Activated CD4-positive, alpha-beta memory T cell treated with anti-CD3 and anti-CD28 coated beads for 36 hours (primary cell): ENCODE results near the gene KRTAP10-6. TPM values are rescaled to one million over a fixed set of nuclear protein-coding genes. Genes with fewer than 3 reads are reported as not detected.
"Not testable (repeated sequence)": the region's sequence is repeated elsewhere in the genome, so short reads cannot be mapped to it uniquely, and the experiment has no call there.

Experiments
- CTCF ChIA-PET: fragments of 350-600 bp; sonication (Branson Sonifier 250); formaldehyde crosslinking; loops from one replicate; lab custom pipeline; 2021; ENCODE audit warnings: antibody characterized with exemption, inconsistent platforms; lab: Charles Lee
- POLR2A ChIA-PET: fragments of 350-600 bp; sonication (Branson Sonifier 250); formaldehyde crosslinking; loops from one replicate; lab custom pipeline; 2021; ENCODE audit warnings: antibody characterized with exemption; lab: Charles Lee
- DNase-seq: peaks from one replicate; pipeline ENCODE4 v3.0.0-alpha.2; 2020
- H3K27ac Mint-ChIP-seq: one replicate; pipeline ENCODE4 v1.8.0; 2021; ENCODE audit warnings: mixed read lengths
- H3K27me3 Mint-ChIP-seq: one replicate; pipeline ENCODE4 v1.8.0; 2021; ENCODE audit warnings: mixed read lengths
- H3K36me3 Mint-ChIP-seq: one replicate; pipeline ENCODE4 v1.8.0; 2021; ENCODE audit warnings: mixed read lengths
- H3K4me1 Mint-ChIP-seq: one replicate; pipeline ENCODE4 v1.8.0; 2021; ENCODE audit warnings: low read depth, mixed read lengths
- H3K4me3 Mint-ChIP-seq: one replicate; pipeline ENCODE4 v1.8.0; 2021; ENCODE audit warnings: mild to moderate bottlenecking, mixed read lengths
- H3K9me3 Mint-ChIP-seq: one replicate; pipeline ENCODE4 v1.8.0; 2021; ENCODE audit warnings: mixed read lengths
- intact Hi-C: fragments of 100-400 bp; cut with micrococcal nuclease; formaldehyde crosslinking; loops from one replicate; pipeline ENCODE4 v1.15.1; 2023
- total RNA-seq, 2 experiments: library from RNA; stranded (reverse); gene quantifications; one replicate each; pipeline ENCODE4 v1.2.3, GENCODE V29; 2021

The KRTAP10-6 gene
- not detected for total RNA-seq

- ChIA-PET POLR2A (no interaction called here), CTCF (no interaction called here)
- Mint-ChIP-seq H3K27me3 (peaks cover 5% of the 10 kb centered on the region), H3K4me1 (no peaks in the 10 kb centered on the region), H3K36me3 (no peaks in the 10 kb centered on the region), H3K4me3 (no peak within 1 kb of the TSS), H3K9me3 (no peaks in the 10 kb centered on the region), H3K27ac (no peak within 1 kb of the TSS)
- intact Hi-C loops = no loop called here
- DNase-seq = no peak
Observed at GRCh38 chr21:44592446-44593311, at the start of gene KRTAP10-6. TSS of gene KRTAP10-6 (minus strand) at chr21:44592505. CDS start at chr21:44592484, 21 bp downstream.

DNA sequence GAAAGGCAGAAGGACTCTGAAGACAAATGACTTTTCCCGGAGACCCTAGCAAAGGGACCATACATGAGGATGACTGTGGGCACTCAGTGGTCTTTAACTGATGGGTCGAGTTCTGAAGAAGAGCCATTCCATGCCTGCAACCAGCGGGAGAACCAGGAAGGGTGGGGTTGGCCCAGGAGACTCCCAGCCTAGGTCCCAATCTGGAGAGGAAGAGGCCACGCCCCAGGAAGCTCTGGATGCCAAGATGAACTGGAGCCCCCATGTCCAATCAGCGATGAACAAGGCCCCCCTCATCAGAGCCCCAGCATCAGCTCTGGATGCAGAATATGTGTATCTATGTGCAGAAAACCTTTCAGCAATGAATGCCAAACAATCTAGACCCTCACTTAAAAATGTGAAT is 48.5 kb upstream of the KRTAP10-6 start:
- H3K36me3 Mint-ChIP-seq = peaks cover 14% of the 10 kb centered on the region
- CTCF ChIA-PET = no interaction called here
- POLR2A ChIA-PET = no interaction called here
- DNase-seq = no peak
- H3K9me3 Mint-ChIP-seq = peaks cover 35% of the 10 kb centered on the region
- H3K4me1 Mint-ChIP-seq = no peaks in the 10 kb centered on the region
- intact Hi-C loops = no loop called here
- no peak overlapping the region for H3K4me3 Mint-ChIP-seq
- peaks cover 5% of the 10 kb centered on the region for H3K27me3 Mint-ChIP-seq
- H3K27ac Mint-ChIP-seq = no peak overlapping the region

GRCh38 chr21:44639331-44639655 is 47.0 kb upstream of the KRTAP10-6 start:
- CTCF ChIA-PET = no interaction called here
- Mint-ChIP-seq H3K27ac (no peak overlapping the region), H3K9me3 (peaks cover 27% of the 10 kb centered on the region), H3K27me3 (peaks cover 5% of the 10 kb centered on the region), H3K36me3 (peaks cover 6% of the 10 kb centered on the region), H3K4me1 (no peaks in the 10 kb centered on the region), H3K4me3 (no peak overlapping the region)
- DNase-seq = no peak
- POLR2A ChIA-PET = no interaction called here
- intact Hi-C loops = no loop called here

DNA sequence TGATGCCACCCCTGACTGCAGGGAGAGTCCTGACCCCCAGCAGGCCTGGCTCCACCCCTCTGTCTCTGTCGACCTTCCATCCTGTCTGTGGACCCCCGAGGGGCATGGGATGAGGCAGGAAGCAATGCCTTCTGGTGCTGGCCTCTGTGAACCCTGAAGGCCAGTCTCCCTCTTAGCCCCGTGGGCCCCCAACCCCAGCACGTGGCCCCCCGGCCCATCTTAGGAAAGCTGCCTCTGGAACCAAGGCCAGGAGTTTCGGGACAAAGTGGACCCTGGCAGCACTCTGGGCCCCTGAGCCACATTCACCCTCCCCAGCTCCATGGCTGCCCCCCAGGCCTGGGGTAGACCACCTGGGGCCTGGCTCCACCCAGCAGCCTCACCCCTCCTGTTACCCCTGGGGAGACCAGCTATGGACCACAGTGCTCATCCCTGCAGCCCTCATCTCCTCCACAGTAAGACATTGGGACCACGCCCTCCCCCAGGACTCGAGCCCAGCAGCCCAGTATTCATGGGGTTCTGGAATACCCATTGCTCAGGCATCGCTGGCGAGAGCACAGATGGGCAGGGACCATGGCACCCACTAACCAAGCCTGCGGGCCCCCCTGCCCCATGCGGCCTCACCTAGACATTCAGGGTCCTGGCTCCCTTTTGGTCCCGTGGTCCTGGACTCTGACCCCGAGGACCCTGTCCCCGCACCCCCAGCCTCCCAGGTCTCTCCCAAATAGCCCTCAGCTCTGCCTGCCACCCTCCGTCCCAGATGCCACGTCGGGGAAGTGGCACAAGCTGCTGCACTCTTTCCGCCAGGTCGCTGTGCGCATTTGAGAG is 46.4 kb upstream of the KRTAP10-6 start:
- peaks cover 21% of the 10 kb centered on the region for H3K9me3 Mint-ChIP-seq
- H3K27ac Mint-ChIP-seq, DNase-seq, POLR2A ChIA-PET, intact Hi-C loops, CTCF ChIA-PET, H3K4me3 Mint-ChIP-seq, H3K4me1 Mint-ChIP-seq, H3K36me3 Mint-ChIP-seq, H3K27me3 Mint-ChIP-seq: not testable (repeated sequence)

DNA sequence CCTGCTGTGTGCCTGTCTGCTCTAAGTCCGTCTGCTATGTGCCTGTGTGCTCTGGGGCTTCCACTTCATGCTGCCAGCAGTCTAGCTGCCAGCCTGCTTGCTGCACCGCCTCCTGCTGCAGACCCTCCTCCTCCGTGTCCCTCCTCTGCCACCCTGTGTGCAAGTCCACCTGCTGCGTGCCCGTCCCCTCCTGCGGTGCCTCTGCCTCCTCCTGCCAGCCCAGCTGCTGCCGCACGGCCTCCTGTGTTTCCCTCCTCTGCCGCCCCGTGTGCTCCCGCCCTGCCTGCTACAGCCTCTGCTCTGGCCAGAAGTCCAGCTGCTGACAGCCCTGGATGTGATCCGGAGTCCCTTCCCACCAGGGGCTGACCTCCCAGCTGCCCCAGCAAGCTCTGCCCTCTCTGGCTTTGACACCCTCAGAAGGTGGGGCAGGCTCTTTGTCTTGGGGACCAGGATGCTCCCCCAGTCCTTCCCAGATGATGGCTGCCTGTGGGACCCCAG is 45.6 kb upstream of the KRTAP10-6 start:
- DNase-seq, H3K4me1 Mint-ChIP-seq, H3K27me3 Mint-ChIP-seq, H3K4me3 Mint-ChIP-seq, intact Hi-C loops, H3K36me3 Mint-ChIP-seq, CTCF ChIA-PET, POLR2A ChIA-PET, H3K27ac Mint-ChIP-seq: not testable (repeated sequence)
- peaks cover 22% of the 10 kb centered on the region for H3K9me3 Mint-ChIP-seq

GRCh38 chr21:44637018-44637850 is 44.9 kb upstream of the KRTAP10-6 start, which contains the start of gene KRTAP10-10:
TSS of gene KRTAP10-10 (plus strand) at chr21:44637356. CDS start at chr21:44637418, 62 bp downstream.
- Mint-ChIP-seq H3K4me3 (no peak within 1 kb of the TSS), H3K27ac (no peak within 1 kb of the TSS), H3K4me1 (no peaks in the 10 kb centered on the region), H3K36me3 (peaks cover 6% of the 10 kb centered on the region), H3K9me3 (peaks cover 25% of the 10 kb centered on the region), H3K27me3 (peaks cover 5% of the 10 kb centered on the region)
- no peak for DNase-seq
- ChIA-PET CTCF (no interaction called here), POLR2A (no interaction called here)
- intact Hi-C loops = no loop called here

GRCh38 chr21:44636209-44637017 is 44.1 kb upstream of the KRTAP10-6 start:
- H3K27me3 Mint-ChIP-seq = peaks cover 5% of the 10 kb centered on the region
- ChIA-PET CTCF (no interaction called here), POLR2A (no interaction called here)
- peaks cover 29% of the 10 kb centered on the region for H3K9me3 Mint-ChIP-seq
- peaks cover 9% of the 10 kb centered on the region for H3K36me3 Mint-ChIP-seq
- DNase-seq = no peak
- no peak overlapping the region for H3K27ac Mint-ChIP-seq
- no peak overlapping the region for H3K4me3 Mint-ChIP-seq
- intact Hi-C loops = no loop called here
- H3K4me1 Mint-ChIP-seq = no peaks in the 10 kb centered on the region

DNA sequence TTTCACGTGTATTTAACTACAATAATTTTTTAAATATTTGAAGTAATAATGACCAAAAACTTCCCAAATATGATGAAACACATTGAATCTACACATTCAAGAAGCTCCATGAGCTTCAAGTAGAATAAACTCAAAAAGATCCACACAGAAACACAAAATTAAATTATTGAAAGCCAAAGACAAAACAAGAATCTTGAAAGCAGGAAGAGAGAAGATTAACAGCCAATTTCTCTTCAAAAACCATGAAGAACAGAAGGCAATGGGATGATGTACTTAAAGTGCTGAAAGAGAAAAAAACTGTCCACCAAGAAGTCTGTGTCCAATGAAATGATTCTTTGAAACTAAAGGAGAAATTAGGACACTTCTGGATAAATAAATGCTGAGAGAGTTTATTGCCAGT is 39.8 kb upstream of the KRTAP10-6 start:
- CTCF ChIA-PET = no interaction called here

DNA sequence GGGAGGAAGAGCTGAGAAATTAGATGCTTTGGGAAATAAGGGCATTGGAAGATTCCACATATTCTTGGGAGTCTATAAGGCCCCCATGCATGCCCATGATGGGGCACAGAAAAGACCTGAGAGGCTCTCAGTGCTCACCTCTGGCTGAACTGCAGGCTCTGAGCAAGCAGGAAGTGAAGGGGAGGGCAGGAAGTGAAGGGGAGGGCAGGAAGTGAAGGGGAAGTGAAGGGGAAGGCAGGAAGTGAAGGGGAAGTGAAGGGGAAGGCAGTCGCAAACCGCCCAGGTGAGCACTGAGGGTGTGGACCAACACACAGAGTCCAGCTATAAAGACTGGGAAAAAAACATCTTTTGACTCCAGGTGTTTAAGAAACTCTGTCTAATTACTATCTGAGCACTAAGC is 38.1 kb upstream of the KRTAP10-6 start:
- intact Hi-C loops = no loop called here
- H3K27me3 Mint-ChIP-seq = no peaks in the 10 kb centered on the region
- H3K4me1 Mint-ChIP-seq = peaks cover 18% of the 10 kb centered on the region
- no peak for DNase-seq
- peaks cover 12% of the 10 kb centered on the region for H3K36me3 Mint-ChIP-seq
- H3K9me3 Mint-ChIP-seq = peaks cover 34% of the 10 kb centered on the region
- no peak overlapping the region for H3K4me3 Mint-ChIP-seq
- H3K27ac Mint-ChIP-seq = no peak overlapping the region
- ChIA-PET POLR2A (no interaction called here), CTCF (no interaction called here)

More for the DNA sequence above, 39.8 kb upstream of the KRTAP10-6 start:
- H3K4me1 Mint-ChIP-seq = peaks cover 18% of the 10 kb centered on the region
- POLR2A ChIA-PET = no interaction called here
- H3K27ac Mint-ChIP-seq = no peak overlapping the region
- H3K27me3 Mint-ChIP-seq = no peaks in the 10 kb centered on the region
- no peak overlapping the region for H3K4me3 Mint-ChIP-seq
- H3K36me3 Mint-ChIP-seq = peaks cover 12% of the 10 kb centered on the region
- intact Hi-C loops = no loop called here
- no peak for DNase-seq
- peaks cover 34% of the 10 kb centered on the region for H3K9me3 Mint-ChIP-seq

DNA sequence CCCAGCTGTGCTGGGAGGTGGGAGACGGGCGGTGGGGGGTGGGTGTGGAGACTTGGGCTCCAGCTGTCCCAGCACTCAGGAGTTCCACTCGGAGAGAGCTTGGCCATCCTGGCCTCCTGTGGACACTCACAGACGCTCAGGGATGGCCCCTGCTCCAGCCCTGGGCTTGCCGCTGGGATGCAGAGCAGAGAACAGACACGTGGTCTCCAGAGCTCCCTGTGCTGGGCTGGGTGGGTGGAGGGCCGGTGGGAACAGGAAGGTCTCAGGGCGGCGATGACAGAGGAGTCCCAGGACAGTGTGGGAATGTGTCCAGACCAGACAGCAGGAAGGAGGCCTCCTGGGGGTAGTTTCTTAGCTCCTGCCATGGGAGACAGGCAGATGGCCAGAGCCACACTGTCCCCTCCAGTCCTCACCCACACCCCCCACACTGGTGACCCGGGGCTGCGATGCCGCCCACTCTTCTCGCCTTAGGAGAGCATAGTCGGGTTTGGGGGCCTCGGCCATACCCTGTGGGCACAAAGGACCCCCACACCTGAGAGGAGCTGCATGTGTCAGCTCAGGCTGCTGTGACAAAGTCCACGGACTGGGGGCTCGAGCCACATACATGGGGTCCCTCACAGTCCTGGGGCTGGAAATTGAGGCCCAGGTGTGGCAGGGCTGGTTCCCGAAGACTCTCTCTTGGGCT is 36.5 kb upstream of the KRTAP10-6 start:
- H3K4me3 Mint-ChIP-seq = no peak overlapping the region
- H3K27ac Mint-ChIP-seq = no peak overlapping the region
- intact Hi-C loops = no loop called here
- DNase-seq = no peak
- CTCF ChIA-PET = no interaction called here
- H3K36me3 Mint-ChIP-seq = peaks cover 17% of the 10 kb centered on the region
- peaks cover 18% of the 10 kb centered on the region for H3K4me1 Mint-ChIP-seq
- no peaks in the 10 kb centered on the region for H3K27me3 Mint-ChIP-seq
- peaks cover 46% of the 10 kb centered on the region for H3K9me3 Mint-ChIP-seq
- POLR2A ChIA-PET = no interaction called here

- Mint-ChIP-seq H3K4me1 (peaks cover 18% of the 10 kb centered on the region), H3K36me3 (peaks cover 21% of the 10 kb centered on the region), H3K9me3 (peaks cover 47% of the 10 kb centered on the region)
- CTCF ChIA-PET, H3K27ac Mint-ChIP-seq, H3K27me3 Mint-ChIP-seq, intact Hi-C loops, H3K4me3 Mint-ChIP-seq, DNase-seq, POLR2A ChIA-PET: not testable (repeated sequence)
Observed at GRCh38 chr21:44627831-44628233, 35.5 kb upstream of the KRTAP10-6 start.
